ENCODE measurements around the gene IGSF3.
A peak's percentile ranks its signal among the peaks of the same experiment; 100 is the strongest.

Gene IGSF3

DNA sequence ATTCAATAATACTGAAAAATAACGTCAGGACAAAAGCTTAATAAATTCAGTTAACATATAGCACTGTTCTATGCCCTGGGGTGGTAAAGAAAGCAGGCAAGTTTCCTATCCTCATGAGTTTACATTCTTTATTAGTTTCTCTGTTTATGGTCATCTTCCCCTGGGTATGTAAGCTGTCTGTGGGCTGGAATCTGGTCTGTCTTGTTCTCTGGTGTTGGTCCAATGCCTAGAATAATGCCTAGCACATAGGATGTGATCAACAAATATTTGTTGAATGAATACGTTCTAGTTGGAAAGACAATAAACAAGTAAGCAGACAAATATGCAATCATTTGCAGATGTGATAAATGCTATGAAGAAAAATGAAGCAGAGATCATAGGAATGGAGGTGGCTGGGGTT, 7.2 kb upstream of the IGSF3 start:
- Histone ChIP-seq H3K9ac (no peak overlapping the region), H3K27me3 (ENCODE audit: control insufficient read depth, insufficient read depth, low read length) (no peaks in the 10 kb centered on the region), H3K79me2 (no peaks in the 10 kb centered on the region), H2AFZ (no peak overlapping the region), H3K27ac (no peak overlapping the region), H3K9me3 (ENCODE audit: control insufficient read depth, low read length) (no peaks in the 10 kb centered on the region), H3K36me3 (ENCODE audit: control insufficient read depth, insufficient read depth, low read length) (no peaks in the 10 kb centered on the region), H3K4me2 (ENCODE audit: low read length) (no peak overlapping the region), H3K4me3 (ENCODE audit: low read depth, low read length) (no peak overlapping the region), H3K4me1 (no peaks in the 10 kb centered on the region)
- TF ChIP-seq, protein P1, sequence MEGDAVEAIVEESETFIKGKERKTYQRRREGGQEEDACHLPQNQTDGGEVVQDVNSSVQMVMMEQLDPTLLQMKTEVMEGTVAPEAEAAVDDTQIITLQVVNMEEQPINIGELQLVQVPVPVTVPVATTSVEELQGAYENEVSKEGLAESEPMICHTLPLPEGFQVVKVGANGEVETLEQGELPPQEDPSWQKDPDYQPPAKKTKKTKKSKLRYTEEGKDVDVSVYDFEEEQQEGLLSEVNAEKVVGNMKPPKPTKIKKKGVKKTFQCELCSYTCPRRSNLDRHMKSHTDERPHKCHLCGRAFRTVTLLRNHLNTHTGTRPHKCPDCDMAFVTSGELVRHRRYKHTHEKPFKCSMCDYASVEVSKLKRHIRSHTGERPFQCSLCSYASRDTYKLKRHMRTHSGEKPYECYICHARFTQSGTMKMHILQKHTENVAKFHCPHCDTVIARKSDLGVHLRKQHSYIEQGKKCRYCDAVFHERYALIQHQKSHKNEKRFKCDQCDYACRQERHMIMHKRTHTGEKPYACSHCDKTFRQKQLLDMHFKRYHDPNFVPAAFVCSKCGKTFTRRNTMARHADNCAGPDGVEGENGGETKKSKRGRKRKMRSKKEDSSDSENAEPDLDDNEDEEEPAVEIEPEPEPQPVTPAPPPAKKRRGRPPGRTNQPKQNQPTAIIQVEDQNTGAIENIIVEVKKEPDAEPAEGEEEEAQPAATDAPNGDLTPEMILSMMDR (IDR thresholded peaks at IDR 0.05): no peak

DNA sequence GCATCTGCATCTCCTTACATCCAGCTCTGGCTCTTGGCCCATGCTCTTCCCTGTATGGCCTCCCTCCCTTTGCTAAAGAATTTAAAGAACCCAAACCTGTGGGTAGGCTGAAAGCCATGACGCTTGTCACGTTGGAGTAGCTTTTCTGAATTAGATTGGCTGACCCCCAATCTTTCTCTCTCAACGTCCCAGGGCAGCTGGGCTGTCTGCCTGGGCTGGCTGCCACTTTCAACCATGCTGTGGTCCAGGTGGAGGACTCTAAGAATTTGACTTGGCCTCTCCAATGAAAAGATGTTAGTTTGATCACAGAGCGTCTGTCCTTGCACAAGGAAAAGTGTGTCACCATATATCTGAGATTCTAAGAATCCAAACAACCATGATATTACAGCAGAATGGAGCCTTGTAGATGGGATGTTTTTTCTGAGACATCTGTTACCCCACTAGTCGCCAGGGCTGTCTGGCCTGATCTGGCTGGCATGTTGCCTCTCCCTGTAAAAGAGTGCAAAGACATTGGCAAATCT, 6.5 kb upstream of the IGSF3 start:
- H2AFZ ChIP-seq: no peak overlapping the region
- TF ChIP-seq, protein P1 (IDR thresholded peaks at IDR 0.05): no peak
- no peak overlapping the region for H3K27ac ChIP-seq
- no peak overlapping the region for H3K4me2 ChIP-seq (ENCODE audit: low read length)
- no peaks in the 10 kb centered on the region for H3K36me3 ChIP-seq (ENCODE audit: control insufficient read depth, insufficient read depth, low read length)
- no peaks in the 10 kb centered on the region for H3K4me1 ChIP-seq
- no peak overlapping the region for H3K9ac ChIP-seq
- H3K4me3 ChIP-seq (ENCODE audit: low read depth, low read length): no peak overlapping the region
- no peaks in the 10 kb centered on the region for H3K9me3 ChIP-seq (ENCODE audit: control insufficient read depth, low read length)
- H3K79me2 ChIP-seq: no peaks in the 10 kb centered on the region
- H3K27me3 ChIP-seq (ENCODE audit: control insufficient read depth, insufficient read depth, low read length): no peaks in the 10 kb centered on the region

DNA sequence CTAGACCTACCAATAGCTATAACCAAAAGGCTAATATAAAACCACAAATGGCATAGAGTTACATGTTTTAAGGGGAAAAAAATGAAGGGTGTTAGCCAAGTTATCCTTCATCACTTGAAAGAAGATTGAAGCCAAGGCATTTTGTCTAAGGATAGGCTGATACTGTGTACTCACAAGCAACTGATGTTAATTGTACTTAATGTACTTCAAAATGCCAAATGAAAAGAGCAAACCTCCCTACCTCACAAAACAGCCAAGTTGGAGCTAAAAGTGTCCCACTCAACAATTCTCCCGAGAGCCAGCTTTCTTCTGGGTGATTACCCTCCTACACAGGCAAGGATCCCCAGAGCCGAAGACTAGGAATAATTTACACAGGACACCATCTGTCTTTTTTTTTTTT, 4.4 kb upstream of the IGSF3 start:
- H3K9me3 ChIP-seq (ENCODE audit: control insufficient read depth, low read length): no peaks in the 10 kb centered on the region
- H2AFZ ChIP-seq: no peak overlapping the region
- H3K4me1 ChIP-seq: no peaks in the 10 kb centered on the region
- no peak overlapping the region for H3K4me3 ChIP-seq (ENCODE audit: low read depth, low read length)
- no peaks in the 10 kb centered on the region for H3K27me3 ChIP-seq (ENCODE audit: control insufficient read depth, insufficient read depth, low read length)
- no peak overlapping the region for H3K4me2 ChIP-seq (ENCODE audit: low read length)
- no peak overlapping the region for H3K27ac ChIP-seq
- TF ChIP-seq, protein P1 (IDR thresholded peaks at IDR 0.05): no peak
- no peaks in the 10 kb centered on the region for H3K36me3 ChIP-seq (ENCODE audit: control insufficient read depth, insufficient read depth, low read length)
- H3K9ac ChIP-seq: no peak overlapping the region
- H3K79me2 ChIP-seq: no peaks in the 10 kb centered on the region

DNA sequence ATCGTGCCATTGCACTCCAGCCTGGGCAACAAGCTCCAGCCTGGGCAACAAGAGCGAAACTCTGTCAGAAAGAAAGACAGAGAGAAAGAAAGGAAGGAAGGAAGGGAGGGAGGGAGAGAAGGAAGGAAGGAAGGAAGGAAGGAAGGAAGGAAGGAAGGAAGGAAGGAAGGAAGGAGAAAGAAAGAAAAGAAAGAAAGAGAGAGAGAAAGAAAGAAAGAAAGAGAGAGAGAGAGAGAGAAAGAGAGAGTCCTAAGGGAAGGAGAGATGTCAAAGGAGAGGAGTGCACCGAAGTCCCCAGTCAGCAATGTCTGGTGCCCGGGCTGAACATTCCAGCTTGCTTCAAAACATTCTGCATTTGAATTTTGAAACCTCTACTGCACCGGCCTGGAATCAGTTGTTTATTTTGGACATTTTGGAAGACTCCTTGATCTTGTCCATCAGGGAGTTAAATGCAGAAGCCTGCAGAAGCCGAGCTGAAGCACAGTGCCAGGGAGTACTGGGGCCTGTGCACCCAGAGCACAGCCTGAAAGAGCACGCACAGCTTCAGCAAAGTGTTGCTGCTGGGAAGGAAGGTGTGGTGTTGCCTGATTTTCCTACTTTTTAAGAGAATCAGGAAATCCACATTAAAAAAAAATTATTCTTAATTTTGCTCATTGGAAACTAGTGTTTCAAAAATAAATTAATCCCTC, 3.7 kb upstream of the IGSF3 start:
- no peaks in the 10 kb centered on the region for H3K27me3 ChIP-seq (ENCODE audit: control insufficient read depth, insufficient read depth, low read length)
- H3K4me3 ChIP-seq (ENCODE audit: low read depth, low read length): no peak overlapping the region
- no peaks in the 10 kb centered on the region for H3K36me3 ChIP-seq (ENCODE audit: control insufficient read depth, insufficient read depth, low read length)
- no peak overlapping the region for H3K27ac ChIP-seq
- H3K4me2 ChIP-seq (ENCODE audit: low read length): no peak overlapping the region
- TF ChIP-seq, protein P1 (IDR thresholded peaks at IDR 0.05): no peak
- no peaks in the 10 kb centered on the region for H3K9me3 ChIP-seq (ENCODE audit: control insufficient read depth, low read length)
- peaks cover 3% of the 10 kb centered on the region for H3K4me1 ChIP-seq
- H3K79me2 ChIP-seq: no peaks in the 10 kb centered on the region
- H3K9ac ChIP-seq: no peak overlapping the region
- no peak overlapping the region for H2AFZ ChIP-seq

DNA sequence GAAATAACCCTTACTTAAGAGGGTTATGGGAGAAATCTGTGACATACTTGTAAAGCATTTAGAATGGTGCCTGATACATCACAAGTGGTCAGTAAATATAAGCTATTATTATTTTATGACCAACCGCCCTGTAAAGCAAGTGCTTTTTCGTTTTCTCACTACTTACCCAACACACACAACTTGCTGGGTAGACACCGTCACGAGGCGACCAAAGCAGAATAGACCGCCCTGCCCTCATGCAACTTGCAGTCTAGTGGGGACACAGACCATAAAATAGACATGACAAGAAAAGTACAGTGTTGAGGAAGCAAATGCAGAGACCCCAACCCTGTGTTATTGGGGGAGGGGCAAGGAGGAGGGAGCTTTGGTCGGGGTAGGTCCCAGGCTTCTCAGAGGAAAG, 744 bp upstream of the IGSF3 start:
- H3K4me3 ChIP-seq (ENCODE audit: low read depth, low read length): no peak overlapping the region
- TF ChIP-seq, protein P1 (IDR thresholded peaks at IDR 0.05): no peak
- H3K4me1 ChIP-seq: peaks cover 3% of the 10 kb centered on the region
- H2AFZ ChIP-seq: peak overlapping the region; percentile 56
- H3K79me2 ChIP-seq: no peaks in the 10 kb centered on the region
- H3K36me3 ChIP-seq (ENCODE audit: control insufficient read depth, insufficient read depth, low read length): no peaks in the 10 kb centered on the region
- H3K27me3 ChIP-seq (ENCODE audit: control insufficient read depth, insufficient read depth, low read length): no peaks in the 10 kb centered on the region
- H3K9ac ChIP-seq: no peak overlapping the region
- no peaks in the 10 kb centered on the region for H3K9me3 ChIP-seq (ENCODE audit: control insufficient read depth, low read length)
- no peak overlapping the region for H3K4me2 ChIP-seq (ENCODE audit: low read length)
- H3K27ac ChIP-seq: no peak overlapping the region
